Measurements from ENCODE around the gene ATP6V1G2. TPM values are rescaled to one million over a fixed set of nuclear protein-coding genes. Genes with fewer than 3 reads are reported as not detected.
"Not testable (repeated sequence)": the region's sequence is repeated elsewhere in the genome, so short reads cannot be mapped to it uniquely, and the experiment has no call there.

Gene ATP6V1G2
- total RNA-seq, 2 experiments from 2014 or later = 2.5 TPM

- Mint-ChIP-seq H3K4me3 (peak overlapping the region; percentile 91), H3K36me3 (ENCODE audit: low read depth) (peaks cover 48% of the 10 kb centered on the region), H3K27ac (peak overlapping the region; percentile 83), H3K4me1 (ENCODE audit: low read depth) (peaks cover 65% of the 10 kb centered on the region)
- POLR2A ChIA-PET = interaction anchor here (1.2 to 1.9 kb wide), 4 partner anchors 34 to 86 kb away, joined by 4 to 13 read pairs (median 6); partner anchors contain the start of genes DDX39B and LTB
- not testable (repeated sequence) for ATAC-seq; H3K9me3 Mint-ChIP-seq (ENCODE audit: insufficient read depth); H3K27me3 Mint-ChIP-seq (ENCODE audit: low read depth); DNase-seq
- CTCF ChIA-PET = interaction anchor here (0.8 to 1.7 kb wide), 7 partner anchors 32 to 102 kb away, joined by 3 to 6 read pairs (median 4); partner anchors contain the start of genes DDX39B and MCCD1
Observed at GRCh38 chr6:31496826-31497225, 49.6 kb downstream of the ATP6V1G2 start.

GRCh38 chr6:31495580-31495979 lies 50.8 kb downstream of the ATP6V1G2 start:
- Mint-ChIP-seq H3K9me3 (ENCODE audit: insufficient read depth) (no peaks in the 10 kb centered on the region), H3K36me3 (ENCODE audit: low read depth) (peaks cover 40% of the 10 kb centered on the region), H3K27ac (peak overlapping the region; percentile 95), H3K4me3 (peak overlapping the region; percentile 91), H3K27me3 (ENCODE audit: low read depth) (no peaks in the 10 kb centered on the region), H3K4me1 (ENCODE audit: low read depth) (peaks cover 62% of the 10 kb centered on the region)
- ATAC-seq (no peak), DNase-seq (no peak)
- CTCF ChIA-PET = interaction anchor here (1.0 to 4.1 kb wide), 4 partner anchors 36 to 56 kb away, joined by 3 to 46 read pairs (median 6); partner anchors contain the start of genes ATP6V1G2 and DDX39B
- POLR2A ChIA-PET = interaction anchor here (0.7 to 3.3 kb wide), 13 partner anchors 16 to 476 kb away, joined by 3 to 64 read pairs (median 4); partner anchors contain the start of genes BAG6, DDX39B, DXO and LTB

Other genes starting within 250 kb of the ATP6V1G2 start
- gene HLA-B, start 189.4 kb downstream of the ATP6V1G2 start, total RNA-seq = 1,000 to 10,000 TPM; 3,406 to 3,473 TPM
- 1 to 10 TPM; 8.7 to 9.0 TPM for gene MICA, start 143.0 kb downstream of the ATP6V1G2 start, total RNA-seq
- gene MICB, start 48.5 kb downstream of the ATP6V1G2 start, total RNA-seq = 10 to 100 TPM; 49.0 TPM
- gene MCCD1, start 17.6 kb downstream of the ATP6V1G2 start, total RNA-seq = not detected
- gene DDX39B, start 4.6 kb downstream of the ATP6V1G2 start, total RNA-seq = 100 to 1,000 TPM; 477 to 488 TPM
- 10 to 100 TPM; 13.5 to 14.2 TPM for gene NFKBIL1, start 1.0 kb upstream of the ATP6V1G2 start, total RNA-seq
- gene LTA, start 25.7 kb upstream of the ATP6V1G2 start, total RNA-seq = 10 to 100 TPM; 19.4 to 24.6 TPM
- 10 to 100 TPM; 53.4 to 55.0 TPM for gene TNF, start 29.0 kb upstream of the ATP6V1G2 start, total RNA-seq
- 100 to 1,000 TPM; 613 to 618 TPM for gene LTB, start 35.8 kb upstream of the ATP6V1G2 start, total RNA-seq
- 100 to 1,000 TPM; 125 to 139 TPM for gene LST1, start 39.7 kb upstream of the ATP6V1G2 start, total RNA-seq
- gene NCR3, start 46.4 kb upstream of the ATP6V1G2 start, total RNA-seq = 100 to 1,000 TPM; 107 to 115 TPM
- gene AIF1, start 68.6 kb upstream of the ATP6V1G2 start, total RNA-seq = 100 to 1,000 TPM; 177 TPM
- 100 to 1,000 TPM; 260 to 279 TPM for gene PRRC2A, start 74.1 kb upstream of the ATP6V1G2 start, total RNA-seq
- gene BAG6, start 106.1 kb upstream of the ATP6V1G2 start, total RNA-seq = 100 to 1,000 TPM; 259 to 267 TPM
- gene APOM, start 109.3 kb upstream of the ATP6V1G2 start, total RNA-seq = 1 to 10 TPM; 3.2 to 5.1 TPM
- 10 to 100 TPM; 22.5 to 23.8 TPM for gene C6orf47, start 114.2 kb upstream of the ATP6V1G2 start, total RNA-seq
- 10 to 100 TPM; 29.0 to 34.7 TPM for gene GPANK1, start 118.4 kb upstream of the ATP6V1G2 start, total RNA-seq
- gene CSNK2B, start 119.5 kb upstream of the ATP6V1G2 start, total RNA-seq = 100 to 1,000 TPM; 233 to 250 TPM
- gene LY6G5B, start 123.4 kb upstream of the ATP6V1G2 start, total RNA-seq = 10 to 100 TPM; 22.6 to 23.2 TPM
- gene LY6G5C, start 134.5 kb upstream of the ATP6V1G2 start, total RNA-seq = 1 to 10 TPM; 4.3 to 5.5 TPM
- 10 to 100 TPM; 52.1 to 55.4 TPM for gene ABHD16A, start 156.7 kb upstream of the ATP6V1G2 start, total RNA-seq
- not detected for gene LY6G6F, start 160.3 kb upstream of the ATP6V1G2 start, total RNA-seq
- gene LY6G6D, start 168.7 kb upstream of the ATP6V1G2 start, total RNA-seq = not detected
- gene LY6G6C, start 175.1 kb upstream of the ATP6V1G2 start, total RNA-seq = under 1 TPM in 1 of 2 experiments, not detected in 1; 0.26 TPM
- gene MPIG6B, start 176.8 kb upstream of the ATP6V1G2 start, total RNA-seq = under 1 TPM; 0.71 to 0.91 TPM
- 10 to 100 TPM; 31.9 to 33.7 TPM for gene DDAH2, start 182.7 kb upstream of the ATP6V1G2 start, total RNA-seq
- gene CLIC1, start 189.9 kb upstream of the ATP6V1G2 start, total RNA-seq = 100 to 1,000 TPM; 617 to 651 TPM
- gene MSH5, start 193.4 kb upstream of the ATP6V1G2 start, total RNA-seq = 10 to 100 TPM; 64.8 to 73.6 TPM
- 10 to 100 TPM; 14.3 to 15.4 TPM for gene SAPCD1, start 216.0 kb upstream of the ATP6V1G2 start, total RNA-seq
- 1 to 10 TPM; 6.4 to 6.6 TPM for gene VWA7, start 230.7 kb upstream of the ATP6V1G2 start, total RNA-seq
- 100 to 1,000 TPM; 114 to 115 TPM for gene VARS1, start 249.1 kb upstream of the ATP6V1G2 start, total RNA-seq

All from activated CD8-positive, alpha-beta T cell treated with anti-CD3 and anti-CD28 coated beads, Interleukin-2, amount 10 ng/mL, durations not matched to agents 7 days and 5 days (primary cell).